Calu3 (cell line): ENCODE measurements around the gene GABRB1. TPM values are rescaled to one million over a fixed set of nuclear protein-coding genes. Genes with fewer than 3 reads are reported as not detected.

Experiments used
- BruUV-seq: library from RNA; stranded (reverse); fragments of 400-500 nt; replicated peaks from 2 replicates; lab custom pipeline; 2021; lab: Mats Ljungman, UMichigan
- CTCF ChIA-PET: fragments of 300-600 bp; sonication (Branson Sonifier 250); formaldehyde crosslinking; loops from one replicate; lab custom pipeline; 2022; ENCODE audit warnings: antibody characterized with exemption; lab: Charles Lee
- DNase-seq: peaks from one replicate; pipeline ENCODE4 v3.0.0; 2022
- H3K27ac Mint-ChIP-seq: one replicate; pipeline ENCODE4 v1.8.0; 2022; ENCODE audit warnings: mixed read lengths; ENCODE audit not compliant: unreplicated experiment
- H3K27me3 Mint-ChIP-seq: one replicate; pipeline ENCODE4 v1.8.0; 2022; ENCODE audit warnings: mixed read lengths; ENCODE audit not compliant: unreplicated experiment
- H3K36me3 Mint-ChIP-seq: one replicate; pipeline ENCODE4 v1.8.0; 2022; ENCODE audit warnings: mild to moderate bottlenecking, moderate library complexity, mixed read lengths; ENCODE audit not compliant: insufficient read depth, unreplicated experiment
- H3K4me1 Mint-ChIP-seq: one replicate; pipeline ENCODE4 v1.8.0; 2022; ENCODE audit warnings: mild to moderate bottlenecking, low read depth, mixed read lengths; ENCODE audit not compliant: unreplicated experiment
- H3K4me3 Mint-ChIP-seq: one replicate; pipeline ENCODE4 v1.8.0; 2022; ENCODE audit warnings: mild to moderate bottlenecking, low read depth, moderate library complexity, mixed read lengths; ENCODE audit not compliant: unreplicated experiment
- H3K9me3 Mint-ChIP-seq: one replicate; pipeline ENCODE4 v1.8.0; 2022; ENCODE audit warnings: low read depth, mixed read lengths; ENCODE audit not compliant: unreplicated experiment
- CTCF ChIP-seq: fragments of 200-600 bp; IDR thresholded peaks from one replicate; pipeline ENCODE4 v1.8.0; 2022; ENCODE audit warnings: antibody characterized with exemption; ENCODE audit not compliant: unreplicated experiment
- intact Hi-C: fragments of 100-400 bp; cut with micrococcal nuclease; formaldehyde crosslinking; loops from one replicate; pipeline ENCODE4 v1.10.0; 2022; ENCODE audit not compliant: unreplicated experiment
- total RNA-seq: library from RNA; stranded (reverse); gene quantifications from 2 replicates; pipeline ENCODE4 v1.2.3, GENCODE V29; 2022

GABRB1 gene
- total RNA-seq, 1 experiment from 2014 or later, result not detected

- Mint-ChIP-seq H3K9me3 (no peaks in the 10 kb centered on the region), H3K36me3 (no peaks in the 10 kb centered on the region), H3K27ac (no peak overlapping the region), H3K27me3 (no peaks in the 10 kb centered on the region), H3K4me3 (no peak overlapping the region), H3K4me1 (no peaks in the 10 kb centered on the region)
- intact Hi-C loops, result no loop called here
- DNase-seq, result no peak
- no peak for TF ChIP-seq CTCF
- BruUV-seq, result no TSS peak
- CTCF ChIA-PET, result no interaction called here
Measured at GRCh38 chr4:47187608-47188007, 156.2 kb downstream of the GABRB1 start.

GRCh38 chr4:47193179-47193578, 161.8 kb downstream of the GABRB1 start:
- CTCF ChIA-PET, result no interaction called here
- Mint-ChIP-seq H3K4me3 (no peak overlapping the region), H3K27me3 (no peaks in the 10 kb centered on the region), H3K27ac (no peak overlapping the region), H3K36me3 (no peaks in the 10 kb centered on the region), H3K4me1 (no peaks in the 10 kb centered on the region), H3K9me3 (no peaks in the 10 kb centered on the region)
- TF ChIP-seq CTCF, result no peak
- DNase-seq, result no peak
- BruUV-seq, result no TSS peak
- intact Hi-C loops, result no loop called here

GRCh38 chr4:47194036-47194737, 162.8 kb downstream of the GABRB1 start:
- H3K27ac Mint-ChIP-seq, result no peak overlapping the region
- H3K9me3 Mint-ChIP-seq, result no peaks in the 10 kb centered on the region
- no peaks in the 10 kb centered on the region for H3K27me3 Mint-ChIP-seq
- no peak overlapping the region for H3K4me3 Mint-ChIP-seq
- no peaks in the 10 kb centered on the region for H3K4me1 Mint-ChIP-seq
- CTCF ChIA-PET, result no interaction called here
- intact Hi-C loops, result no loop called here
- no peak for TF ChIP-seq CTCF
- DNase-seq, result no peak
- no peaks in the 10 kb centered on the region for H3K36me3 Mint-ChIP-seq
- no TSS peak for BruUV-seq

GRCh38 chr4:47195706-47196105, 164.3 kb downstream of the GABRB1 start:
- CTCF ChIA-PET, result no interaction called here
- Mint-ChIP-seq H3K36me3 (no peaks in the 10 kb centered on the region), H3K27me3 (no peaks in the 10 kb centered on the region), H3K27ac (no peak overlapping the region), H3K4me1 (no peaks in the 10 kb centered on the region), H3K4me3 (no peak overlapping the region), H3K9me3 (no peaks in the 10 kb centered on the region)
- no peak for DNase-seq
- no TSS peak for BruUV-seq
- TF ChIP-seq CTCF, result no peak
- intact Hi-C loops, result no loop called here
